ENCODE results near the gene RAB27A.

RAB27A gene

GRCh38 chr15:55183679-55184078 is 105.9 kb downstream of the RAB27A start:
- Histone ChIP-seq H2AFZ (ENCODE audit: low read depth, low read length) (no peak overlapping the region), H3K9me3 (ENCODE audit: low read length) (no peaks in the 10 kb centered on the region), H3K4me3 (ENCODE audit: low read length) (no peak overlapping the region), H3K4me1 (ENCODE audit: insufficient read depth, low read length) (no peaks in the 10 kb centered on the region), H3K36me3 (ENCODE audit: insufficient read depth, low read length) (peaks cover 80% of the 10 kb centered on the region), H3K27me3 (ENCODE audit: insufficient read depth, low read length) (no peaks in the 10 kb centered on the region)

DNA sequence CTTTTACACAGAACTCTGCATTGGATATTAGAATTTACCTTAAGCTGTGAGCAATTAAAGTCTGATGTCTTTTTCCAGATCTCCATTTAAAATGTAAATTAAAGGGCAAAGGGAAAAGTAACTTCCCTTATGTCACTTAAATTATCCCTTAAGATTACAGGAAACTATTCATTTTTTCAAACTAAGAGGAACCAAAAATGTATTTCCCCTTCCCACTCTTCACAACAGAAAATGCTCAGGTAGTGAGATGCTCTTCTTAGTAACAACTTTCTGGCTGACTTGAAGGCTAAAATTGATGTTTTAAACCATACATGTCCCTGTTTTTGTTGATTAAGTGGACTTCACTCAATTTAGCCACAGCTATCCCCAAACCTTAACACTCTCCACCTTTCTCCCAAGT is 110.5 kb downstream of the RAB27A start:
- peaks cover 52% of the 10 kb centered on the region for H3K36me3 ChIP-seq (ENCODE audit: insufficient read depth, low read length)

GRCh38 chr15:55170361-55170760 is 119.3 kb downstream of the RAB27A start:
- Histone ChIP-seq H3K4me3 (ENCODE audit: low read length) (no peak overlapping the region), H3K27me3 (ENCODE audit: insufficient read depth, low read length) (no peaks in the 10 kb centered on the region), H3K4me1 (ENCODE audit: insufficient read depth, low read length) (no peaks in the 10 kb centered on the region), H3K36me3 (ENCODE audit: insufficient read depth, low read length) (no peaks in the 10 kb centered on the region), H2AFZ (ENCODE audit: low read depth, low read length) (no peak overlapping the region), H3K9me3 (ENCODE audit: low read length) (no peaks in the 10 kb centered on the region)

More for the DNA sequence above, 110.5 kb downstream of the RAB27A start:
- no peaks in the 10 kb centered on the region for H3K27me3 ChIP-seq (ENCODE audit: insufficient read depth, low read length)
- no peak overlapping the region for H3K4me3 ChIP-seq (ENCODE audit: low read length)
- H3K9me3 ChIP-seq (ENCODE audit: low read length), result no peaks in the 10 kb centered on the region
- no peaks in the 10 kb centered on the region for H3K4me1 ChIP-seq (ENCODE audit: insufficient read depth, low read length)
- no peak overlapping the region for H2AFZ ChIP-seq (ENCODE audit: low read depth, low read length)

DNA sequence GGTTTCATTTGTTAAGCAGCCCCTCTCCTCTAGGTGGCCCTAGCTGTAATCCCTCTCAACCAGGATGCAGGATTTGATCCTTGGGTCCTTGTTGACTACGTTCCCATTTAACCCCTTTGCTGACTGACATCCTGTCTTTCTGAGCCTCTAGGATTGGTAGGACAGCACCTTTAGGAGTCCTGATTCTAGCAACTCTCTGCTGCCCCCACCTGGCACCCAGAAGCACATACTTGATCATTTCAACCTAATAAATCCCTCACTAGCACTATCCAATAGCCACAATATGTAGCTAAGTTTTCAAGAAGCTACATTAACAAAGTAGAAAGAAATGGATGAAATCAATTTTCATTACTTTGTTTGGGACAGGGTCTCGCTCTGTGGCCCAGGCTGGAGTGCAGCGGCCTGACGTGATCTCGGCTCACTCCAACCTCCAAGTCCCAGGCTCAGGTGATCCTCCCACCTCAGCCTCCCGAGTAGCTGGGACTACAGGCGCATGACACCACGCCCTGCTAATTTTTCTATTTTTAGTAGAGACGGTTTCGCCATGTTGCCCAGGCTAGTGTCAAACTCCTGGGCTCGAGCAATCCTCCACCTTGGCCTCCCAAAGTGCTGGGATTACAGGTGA is 121.2 kb downstream of the RAB27A start:
- Histone ChIP-seq H3K36me3 (ENCODE audit: insufficient read depth, low read length) (no peaks in the 10 kb centered on the region), H3K27me3 (ENCODE audit: insufficient read depth, low read length) (no peaks in the 10 kb centered on the region), H3K4me1 (ENCODE audit: insufficient read depth, low read length) (no peaks in the 10 kb centered on the region), H3K4me3 (ENCODE audit: low read length) (no peak overlapping the region), H3K9me3 (ENCODE audit: low read length) (no peaks in the 10 kb centered on the region), H2AFZ (ENCODE audit: low read depth, low read length) (no peak overlapping the region)

- no peaks in the 10 kb centered on the region for H3K36me3 ChIP-seq (ENCODE audit: insufficient read depth, low read length)
- no peak overlapping the region for H2AFZ ChIP-seq (ENCODE audit: low read depth, low read length)
- H3K27me3 ChIP-seq (ENCODE audit: insufficient read depth, low read length), result no peaks in the 10 kb centered on the region
- no peaks in the 10 kb centered on the region for H3K4me1 ChIP-seq (ENCODE audit: insufficient read depth, low read length)
- H3K4me3 ChIP-seq (ENCODE audit: low read length), result no peak overlapping the region
- no peaks in the 10 kb centered on the region for H3K9me3 ChIP-seq (ENCODE audit: low read length)
These were observed 125.3 kb downstream of the RAB27A start for GRCh38 chr15:55164284-55164683.
